DND-41 (cell line): ENCODE measurements around the gene ZBTB14.

Experiments used
- ATAC-seq: fragments of 200-7000 bp; cut with Tn5 transposase; 3 replicates; pipeline ENCODE4 v1.9.1; 2021; ENCODE audit warnings: low read depth; ENCODE audit not compliant: insufficient read depth
- DNase-seq: peaks from one replicate; pipeline ENCODE4 v3.0.0-alpha.2; 2020
- H2AFZ ChIP-seq: 2 replicates; pipeline ENCODE4 v1.6.0; 2012; ENCODE audit warnings: low read depth, low read length
- H3K27ac ChIP-seq: 2 replicates; pipeline ENCODE4 v1.5.1; 2012; ENCODE audit warnings: low read length, inconsistent platforms
- H3K27me3 ChIP-seq: fragments of 200-600 bp; sonication (generic); 2 replicates; pipeline ENCODE4 v1.6.0; 2012; ENCODE audit warnings: low read length, mild to moderate bottlenecking, inconsistent platforms; ENCODE audit not compliant: insufficient read depth, poor library complexity
- H3K36me3 ChIP-seq: 2 replicates; pipeline ENCODE4 v1.5.1; 2012; ENCODE audit warnings: low read length, inconsistent platforms; ENCODE audit not compliant: insufficient read depth
- H3K4me1 ChIP-seq: 2 replicates; pipeline ENCODE4 v1.5.1; 2012; ENCODE audit warnings: mild to moderate bottlenecking, low read length; ENCODE audit not compliant: insufficient read depth
- H3K4me2 ChIP-seq: 2 replicates; pipeline ENCODE4 v1.6.0; 2012; ENCODE audit warnings: mild to moderate bottlenecking, moderate library complexity, low read length, inconsistent platforms; ENCODE audit not compliant: insufficient read depth
- H3K4me3 ChIP-seq, 2 experiments: fragments of 200-600 bp in 1 of 2; shearing (Covaris generic) in 1 of 2; 2 replicates each; pipeline ENCODE4 v1.5.1; 2012 to 2016; ENCODE audit warnings: inconsistent platforms in 2 of 2, low read length in 2 of 2, mild to moderate bottlenecking in 2 of 2, low read depth in 1 of 2, moderate library complexity in 1 of 2
- H3K79me2 ChIP-seq: 2 replicates; pipeline ENCODE4 v1.6.0; 2012; ENCODE audit warnings: low read length, inconsistent platforms; ENCODE audit not compliant: insufficient read depth
- H3K9ac ChIP-seq: 2 replicates; pipeline ENCODE4 v1.6.0; 2012; ENCODE audit warnings: low read depth, mild to moderate bottlenecking, inconsistent platforms, low read length, moderate library complexity
- H3K9me3 ChIP-seq: 2 replicates; pipeline ENCODE4 v1.5.1; 2012; ENCODE audit warnings: low read length, moderate library complexity, mild to moderate bottlenecking, inconsistent platforms; ENCODE audit not compliant: insufficient read depth, severe bottlenecking
- H4K20me1 ChIP-seq: 2 replicates; pipeline ENCODE4 v1.6.0; 2012; ENCODE audit warnings: low read length; ENCODE audit not compliant: insufficient read depth
- EZH2 ChIP-seq: IDR thresholded peaks from 3 replicates; pipeline ENCODE4 v1.6.1; 2012; ENCODE audit warnings: borderline replicate concordance, low read depth, mild to moderate bottlenecking, moderate library complexity, low read length, inconsistent platforms; ENCODE audit not compliant: severe bottlenecking
- TF ChIP-seq, protein P1 (sequence below): IDR thresholded peaks from 2 replicates; pipeline ENCODE4 v1.5.1; 2012; ENCODE audit warnings: borderline replicate concordance, low read length, moderate library complexity, mild to moderate bottlenecking; ENCODE audit not compliant: poor library complexity, severe bottlenecking; ENCODE audit errors: extremely low read depth

ZBTB14 gene

DNA sequence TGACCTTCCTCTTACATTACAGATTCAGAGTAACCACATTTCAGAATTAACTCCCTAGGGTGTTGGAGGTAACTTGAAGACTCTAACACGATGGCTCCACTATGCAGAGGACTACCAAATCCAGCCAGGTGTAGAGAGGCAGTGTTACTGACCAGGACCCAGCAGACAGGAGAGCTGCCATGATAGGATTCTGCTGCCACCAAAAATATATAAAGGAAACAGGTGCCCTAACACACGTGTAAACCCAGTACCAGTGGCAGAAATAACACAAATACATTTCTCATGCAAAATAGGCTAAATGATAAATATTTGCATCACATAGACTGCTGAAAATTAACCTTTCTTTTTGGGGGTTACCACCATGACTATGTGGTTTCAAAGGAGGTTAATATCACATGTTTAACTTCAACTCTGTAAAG, 7.0 kb downstream of the ZBTB14 start:
- no peak for DNase-seq
- no peak for ATAC-seq
- no peak for TF ChIP-seq EZH2
- TF ChIP-seq, protein P1, sequence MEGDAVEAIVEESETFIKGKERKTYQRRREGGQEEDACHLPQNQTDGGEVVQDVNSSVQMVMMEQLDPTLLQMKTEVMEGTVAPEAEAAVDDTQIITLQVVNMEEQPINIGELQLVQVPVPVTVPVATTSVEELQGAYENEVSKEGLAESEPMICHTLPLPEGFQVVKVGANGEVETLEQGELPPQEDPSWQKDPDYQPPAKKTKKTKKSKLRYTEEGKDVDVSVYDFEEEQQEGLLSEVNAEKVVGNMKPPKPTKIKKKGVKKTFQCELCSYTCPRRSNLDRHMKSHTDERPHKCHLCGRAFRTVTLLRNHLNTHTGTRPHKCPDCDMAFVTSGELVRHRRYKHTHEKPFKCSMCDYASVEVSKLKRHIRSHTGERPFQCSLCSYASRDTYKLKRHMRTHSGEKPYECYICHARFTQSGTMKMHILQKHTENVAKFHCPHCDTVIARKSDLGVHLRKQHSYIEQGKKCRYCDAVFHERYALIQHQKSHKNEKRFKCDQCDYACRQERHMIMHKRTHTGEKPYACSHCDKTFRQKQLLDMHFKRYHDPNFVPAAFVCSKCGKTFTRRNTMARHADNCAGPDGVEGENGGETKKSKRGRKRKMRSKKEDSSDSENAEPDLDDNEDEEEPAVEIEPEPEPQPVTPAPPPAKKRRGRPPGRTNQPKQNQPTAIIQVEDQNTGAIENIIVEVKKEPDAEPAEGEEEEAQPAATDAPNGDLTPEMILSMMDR, result no peak
- H3K36me3 ChIP-seq, result peaks cover 52% of the 10 kb centered on the region
- no peak overlapping the region for H3K4me2 ChIP-seq
- H3K4me1 ChIP-seq, result peaks cover 5% of the 10 kb centered on the region
- H3K27ac ChIP-seq, result no peak overlapping the region
- H3K27me3 ChIP-seq, result no peaks in the 10 kb centered on the region
- peaks cover 20% of the 10 kb centered on the region for H3K79me2 ChIP-seq
- H3K9me3 ChIP-seq, result no peaks in the 10 kb centered on the region
- H4K20me1 ChIP-seq, result peaks cover 14% of the 10 kb centered on the region; the same call in 1 of the 2 replicates
- no peak overlapping the region for H3K9ac ChIP-seq
- H3K4me3 ChIP-seq, result no peak overlapping the region
- H2AFZ ChIP-seq, result no peak overlapping the region

DNA sequence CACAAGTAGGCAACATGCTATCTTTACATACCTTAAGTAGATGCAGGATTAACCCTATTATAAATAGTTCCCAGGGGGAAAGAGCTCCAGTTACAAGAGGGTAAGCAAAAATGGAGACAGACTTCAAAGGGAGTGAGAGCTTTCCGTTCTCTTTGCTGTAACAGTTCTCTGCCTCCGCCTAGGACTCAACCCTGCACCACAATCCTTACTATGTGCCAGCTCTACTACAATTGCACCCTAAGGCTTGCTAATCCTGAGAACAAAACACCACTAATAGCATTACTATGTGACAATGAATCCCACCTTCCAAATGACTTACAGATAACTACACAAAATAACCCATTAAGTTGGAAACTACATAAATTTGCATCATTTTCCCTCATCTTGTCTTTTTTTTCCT, 7.7 kb downstream of the ZBTB14 start:
- Histone ChIP-seq H4K20me1 (peaks cover 14% of the 10 kb centered on the region; the same call in 1 of the 2 replicates), H2AFZ (no peak overlapping the region), H3K9me3 (no peaks in the 10 kb centered on the region), H3K4me3 (no peak overlapping the region), H3K27ac (no peak overlapping the region), H3K4me1 (no peaks in the 10 kb centered on the region; the same call in 1 of the 2 replicates), H3K4me2 (no peak overlapping the region), H3K79me2 (peaks cover 13% of the 10 kb centered on the region; the same call in 1 of the 2 replicates), H3K9ac (no peak overlapping the region), H3K27me3 (no peaks in the 10 kb centered on the region), H3K36me3 (peaks cover 46% of the 10 kb centered on the region)
- TF ChIP-seq EZH2, result no peak
- no peak for ATAC-seq
- no peak for DNase-seq

DNA sequence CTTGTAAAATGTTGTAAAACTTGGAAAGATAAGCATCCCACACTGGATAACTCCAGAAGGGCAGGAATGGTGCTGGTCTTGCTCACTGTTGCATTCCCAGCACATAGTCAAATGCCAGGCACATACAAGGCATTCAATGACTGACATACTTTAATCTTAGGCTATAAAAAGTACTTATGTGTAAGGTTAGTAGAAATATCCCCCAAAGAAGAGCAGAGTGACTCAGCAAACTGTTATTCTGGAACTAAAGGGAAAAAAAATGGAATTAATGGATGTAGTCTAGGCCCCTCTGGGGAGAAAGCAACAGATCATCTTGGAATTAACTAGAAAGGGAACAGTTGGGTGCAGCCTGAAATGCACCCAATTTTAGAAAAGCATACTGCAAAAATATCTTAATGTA, 9.0 kb downstream of the ZBTB14 start:
- Histone ChIP-seq H3K4me1 (no peaks in the 10 kb centered on the region; the same call in 1 of the 2 replicates), H2AFZ (no peak overlapping the region), H3K27me3 (no peaks in the 10 kb centered on the region), H3K36me3 (peaks cover 33% of the 10 kb centered on the region), H3K4me2 (no peak overlapping the region), H4K20me1 (peaks cover 14% of the 10 kb centered on the region; the same call in 1 of the 2 replicates), H3K27ac (no peak overlapping the region), H3K4me3 (no peak overlapping the region), H3K9me3 (no peaks in the 10 kb centered on the region), H3K9ac (no peak overlapping the region), H3K79me2 (0 out of 2 replicates have a peak, but pooled peaks cover 6% of the 10 kb centered on the region)
- TF ChIP-seq EZH2, result no peak
- TF ChIP-seq, protein P1, result no peak
- no peak for DNase-seq
- no peak for ATAC-seq

DNA sequence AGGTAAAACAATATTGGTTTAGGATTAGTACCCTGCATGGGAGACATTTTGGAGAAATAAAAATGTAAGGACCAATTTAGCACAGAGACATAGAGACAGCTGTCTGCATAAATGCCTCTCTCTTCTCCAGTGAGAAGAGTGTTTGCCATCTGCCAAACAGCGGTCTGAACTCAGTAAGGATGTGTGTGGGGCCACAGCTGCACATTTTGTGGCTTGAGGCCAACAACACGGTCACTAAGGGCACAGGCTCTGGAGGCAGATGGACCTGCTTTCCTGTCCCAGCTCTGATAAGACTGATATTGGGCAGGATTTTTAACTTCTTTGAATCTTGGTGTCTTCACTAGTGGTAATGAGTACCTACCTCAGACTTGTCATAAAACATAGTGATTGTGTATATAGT, 10.2 kb downstream of the ZBTB14 start:
- H3K27me3 ChIP-seq, result no peaks in the 10 kb centered on the region
- H3K36me3 ChIP-seq, result peaks cover 21% of the 10 kb centered on the region
- DNase-seq (no peak), ATAC-seq (no peak)
- H3K4me1 ChIP-seq, result no peaks in the 10 kb centered on the region
- H3K79me2 ChIP-seq, result no peaks in the 10 kb centered on the region
- no peaks in the 10 kb centered on the region for H3K9me3 ChIP-seq
- no peak overlapping the region for H3K4me2 ChIP-seq
- no peak overlapping the region for H3K9ac ChIP-seq
- no peak overlapping the region for H2AFZ ChIP-seq
- no peak overlapping the region for H3K27ac ChIP-seq
- peaks cover 14% of the 10 kb centered on the region; the same call in 1 of the 2 replicates for H4K20me1 ChIP-seq
- H3K4me3 ChIP-seq, result no peak overlapping the region
- TF ChIP-seq, protein P1, result no peak
- TF ChIP-seq EZH2, result no peak
